GM18870 (cell line): ENCODE data around the gene TYW5.

Experiments used
- ATAC-seq: cut with Tn5 transposase; IDR thresholded peaks from one replicate; pipeline ENCODE4 v1.9.1; 2021; ENCODE audit warnings: moderate library complexity; ENCODE audit not compliant: unreplicated experiment

The TYW5 gene

DNA sequence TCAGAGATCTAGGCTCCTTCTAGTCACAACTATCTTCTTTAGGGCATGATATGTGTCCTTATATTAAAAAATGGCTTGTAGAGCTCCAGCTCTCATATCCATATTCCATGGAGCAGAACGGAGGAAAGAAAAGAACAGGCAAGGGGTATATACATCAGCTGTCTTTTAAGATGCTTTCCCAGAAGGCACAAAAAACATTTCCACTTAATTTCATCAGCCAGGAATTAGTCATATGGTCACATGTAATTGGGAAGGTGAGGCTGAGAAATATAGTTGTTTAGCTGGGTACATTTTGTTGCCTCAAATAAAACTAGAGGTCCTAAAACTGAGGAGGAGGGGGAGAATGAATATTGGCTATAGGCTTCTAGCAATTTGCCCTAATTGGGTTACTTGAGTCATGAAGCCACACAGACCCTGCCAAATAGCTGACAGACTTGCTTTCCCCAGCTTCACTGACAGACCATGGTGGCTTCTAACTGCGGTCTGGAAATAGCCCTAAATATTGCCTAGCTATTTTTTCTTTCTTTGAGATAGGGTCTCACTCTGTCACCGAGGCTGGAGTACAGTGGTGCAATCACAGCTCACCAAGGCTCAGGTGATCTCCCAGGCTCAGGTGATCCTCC is 20.1 kb upstream of the TYW5 start:
- no peak for ATAC-seq

DNA sequence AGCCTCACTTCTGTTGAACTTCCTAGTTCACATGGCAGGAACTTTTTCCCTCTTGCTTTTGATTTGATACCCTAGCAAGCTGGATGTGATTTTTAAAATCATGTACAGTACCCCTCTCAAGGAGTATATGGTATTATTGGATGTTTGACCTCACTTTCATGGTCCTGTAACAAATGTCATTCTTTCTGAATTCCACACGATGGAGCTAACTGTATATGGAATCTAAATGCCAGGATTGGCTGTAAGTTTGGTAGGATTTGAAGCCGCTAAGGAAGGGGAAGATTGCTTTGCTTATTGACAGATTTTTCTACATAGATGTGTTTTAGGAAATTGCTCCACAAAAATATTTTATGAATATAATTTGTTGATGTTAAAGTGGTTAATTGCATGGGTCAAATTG is 18.4 kb upstream of the TYW5 start:
- no peak for ATAC-seq

DNA sequence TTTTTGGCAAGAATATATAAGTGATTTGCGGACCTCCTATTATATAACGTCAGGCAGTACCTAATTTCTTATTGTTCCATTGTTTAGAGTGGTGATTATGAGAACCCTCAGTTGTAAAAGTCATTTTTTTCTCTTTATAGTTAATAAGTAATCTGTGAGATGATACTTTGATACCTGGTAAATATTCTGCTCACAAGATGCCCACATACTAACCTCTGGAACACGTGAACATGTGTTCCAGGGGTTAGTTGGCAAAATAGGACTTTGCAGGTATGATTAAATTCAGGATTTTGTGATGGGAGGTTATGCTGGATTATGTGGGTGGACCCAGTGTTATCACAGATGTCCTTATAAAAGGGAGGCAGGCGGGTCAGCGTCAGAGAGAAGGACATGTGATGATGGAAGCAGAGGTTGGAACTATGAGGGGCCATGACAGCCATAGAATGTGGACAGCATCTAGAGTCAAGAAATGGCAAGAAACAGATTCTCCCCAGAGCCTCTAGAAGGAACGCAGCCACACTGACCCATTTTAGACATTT is 16.9 kb upstream of the TYW5 start:
- ATAC-seq, result no peak

DNA sequence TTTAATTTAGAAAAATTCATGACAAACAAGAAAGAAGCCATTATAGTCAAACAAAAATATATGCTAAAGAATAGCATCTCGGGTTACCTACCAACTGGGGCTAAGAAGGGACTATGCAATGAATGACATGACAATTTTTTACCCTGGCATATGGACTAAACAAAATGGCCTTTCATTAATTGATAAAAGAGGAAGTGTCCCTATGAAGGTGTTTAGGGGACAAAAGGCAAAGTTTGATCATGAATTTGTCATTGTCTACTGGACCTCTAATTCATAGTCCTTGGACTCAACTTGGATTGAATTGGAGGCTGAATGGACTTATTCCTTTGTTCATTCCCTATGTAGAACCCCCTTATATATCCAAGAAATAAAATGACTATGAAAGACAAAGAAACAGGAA is 12.8 kb upstream of the TYW5 start:
- ATAC-seq, result no peak

DNA sequence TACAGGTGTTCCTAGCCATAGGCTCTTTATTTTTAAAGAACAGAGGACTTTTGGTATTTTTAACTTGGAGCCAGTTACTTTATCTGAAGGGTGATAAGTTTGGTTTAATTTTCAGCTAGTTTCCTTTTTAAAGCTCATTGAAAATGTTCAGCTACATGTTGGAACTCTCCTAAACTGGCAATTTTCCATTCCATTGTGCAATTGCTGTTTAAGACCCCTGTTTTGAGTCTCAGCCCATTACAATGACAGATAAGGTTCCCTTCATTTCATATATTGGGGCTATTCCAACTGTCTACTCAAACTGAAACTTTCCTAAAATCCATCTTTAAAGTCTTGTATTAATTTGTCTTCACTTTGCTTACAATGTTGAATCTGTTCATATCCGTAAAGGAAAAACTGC is 11.7 kb upstream of the TYW5 start:
- ATAC-seq, result no peak

DNA sequence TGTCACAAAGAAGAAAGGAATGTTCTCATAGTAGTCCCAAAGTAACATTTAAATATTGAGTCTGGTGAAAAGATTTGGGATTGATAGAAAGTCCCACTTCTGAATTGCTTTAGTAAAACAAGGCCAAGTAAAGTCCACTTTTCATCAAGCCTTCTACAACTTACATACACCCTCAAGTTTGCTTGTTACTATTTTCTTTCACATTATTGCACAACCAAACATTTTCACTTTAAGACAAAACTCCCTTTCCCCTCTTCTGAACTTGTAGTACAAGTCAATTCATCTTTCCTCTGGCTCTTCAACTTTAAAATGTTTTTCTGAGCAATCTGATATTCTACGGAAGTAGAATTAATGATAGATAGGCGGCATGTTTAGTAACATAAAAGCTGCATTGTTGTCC is 11.1 kb upstream of the TYW5 start:
- no peak for ATAC-seq

DNA sequence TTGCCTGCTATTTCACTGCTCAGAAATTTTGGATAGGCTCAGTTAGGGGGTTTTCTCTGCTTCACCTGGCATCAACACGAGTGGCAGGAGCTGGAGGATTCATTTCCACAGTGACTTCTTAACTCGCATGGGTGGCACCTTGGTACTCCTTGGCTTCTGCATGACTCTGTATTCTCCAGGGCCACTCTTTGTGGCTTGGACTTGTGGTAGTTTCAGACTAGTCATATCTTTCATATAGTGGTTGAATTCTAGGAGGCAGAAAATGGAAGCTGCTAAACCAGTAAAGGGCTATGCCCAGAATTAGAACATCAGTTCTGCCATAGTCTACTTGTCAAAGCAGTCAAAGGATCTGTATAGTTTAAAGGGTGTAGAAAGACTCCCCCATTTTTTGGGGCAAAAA is 6.9 kb upstream of the TYW5 start:
- ATAC-seq, result peak; percentile 49

DNA sequence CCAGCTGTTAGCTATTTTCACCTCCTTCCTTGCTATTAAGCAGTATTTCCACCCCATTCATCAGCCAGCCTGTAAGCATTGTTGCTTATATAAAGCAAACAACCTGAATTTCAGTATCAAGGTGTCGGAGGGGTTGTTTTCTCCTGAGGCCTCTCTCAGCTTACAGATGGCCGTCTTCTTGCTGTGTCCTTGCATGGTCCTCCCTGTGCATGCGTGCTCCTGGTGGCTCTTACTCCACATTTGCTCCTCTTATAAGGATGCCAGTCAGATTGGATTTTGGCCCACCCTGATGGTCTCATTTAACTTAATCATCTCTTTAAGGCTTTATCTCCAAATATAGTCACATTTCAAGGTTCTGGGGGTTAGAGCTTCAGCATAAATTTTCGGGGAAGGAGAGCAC is 2.7 kb upstream of the TYW5 start:
- ATAC-seq, result no peak

DNA sequence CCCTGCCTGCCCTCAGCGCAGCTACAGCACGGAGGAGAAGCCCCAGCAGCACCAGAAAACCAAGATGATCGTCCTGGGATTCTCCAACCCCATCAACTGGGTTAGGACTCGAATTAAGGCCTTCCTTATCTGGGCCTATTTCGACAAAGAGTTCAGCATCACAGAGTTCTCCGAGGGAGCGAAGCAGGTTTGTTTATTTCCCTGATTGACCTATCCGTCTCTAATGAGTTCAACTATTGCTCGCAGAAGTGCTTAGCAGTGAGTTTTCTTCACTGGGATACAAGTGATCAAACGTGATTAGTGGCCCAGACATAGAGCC is 730 bp upstream of the TYW5 start:
- peak; percentile 0 for ATAC-seq

DNA sequence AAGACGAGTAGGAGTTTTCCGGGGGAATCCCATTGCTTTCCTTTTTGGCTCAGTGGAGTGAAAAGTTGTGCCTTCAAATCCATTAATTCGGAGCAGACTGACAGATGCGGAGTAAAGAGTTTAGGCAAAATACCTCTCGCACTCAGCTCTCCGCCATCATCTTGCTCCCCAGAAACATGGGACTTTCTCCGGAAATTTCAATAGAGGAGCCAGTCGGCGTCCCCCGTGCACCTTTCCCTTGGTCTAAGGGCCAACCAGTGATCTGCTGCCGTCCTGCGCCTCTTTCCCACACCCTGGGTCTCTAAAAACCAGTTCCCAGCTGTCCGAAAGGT is 318 bp downstream of the TYW5 start:
- ATAC-seq, result peak; percentile 25

DNA sequence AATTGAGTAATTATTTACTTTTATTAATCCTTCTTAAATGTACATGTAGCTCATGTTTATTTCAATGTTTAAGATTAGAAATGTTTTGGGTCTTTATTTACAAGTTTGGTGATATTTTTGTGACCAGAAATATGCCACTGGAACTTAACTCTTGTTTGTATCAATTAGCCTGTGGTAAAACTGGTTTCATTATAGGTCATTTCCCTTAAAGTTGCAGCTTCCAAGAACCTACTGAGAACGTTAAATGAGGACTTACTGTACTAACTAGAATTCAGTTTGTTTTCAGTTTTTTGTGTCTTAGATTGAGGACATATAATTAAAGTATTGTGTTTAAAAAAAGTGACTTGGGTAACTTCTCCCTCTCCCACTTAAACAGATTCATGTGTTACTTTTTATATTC is 4.3 kb downstream of the TYW5 start:
- ATAC-seq, result no peak

DNA sequence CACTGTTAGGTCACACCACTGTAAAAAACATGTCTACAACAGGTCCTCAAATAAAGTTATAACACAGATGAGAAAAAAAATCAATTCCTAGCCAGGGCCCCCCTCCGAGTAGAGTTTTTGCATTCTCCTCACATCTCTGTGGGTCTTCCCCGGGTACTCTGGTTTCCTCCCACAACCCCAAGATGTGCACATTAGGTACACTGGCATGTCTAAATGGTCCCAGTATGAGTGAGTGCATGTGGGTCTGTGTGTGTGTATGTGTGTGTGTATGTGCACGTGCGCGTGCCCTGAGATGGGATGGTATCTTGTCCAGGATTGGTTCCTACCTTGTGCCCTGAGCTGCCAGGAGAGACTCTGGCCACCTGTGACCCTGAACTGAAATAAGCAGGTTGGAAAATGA is 4.9 kb downstream of the TYW5 start:
- ATAC-seq, result no peak

DNA sequence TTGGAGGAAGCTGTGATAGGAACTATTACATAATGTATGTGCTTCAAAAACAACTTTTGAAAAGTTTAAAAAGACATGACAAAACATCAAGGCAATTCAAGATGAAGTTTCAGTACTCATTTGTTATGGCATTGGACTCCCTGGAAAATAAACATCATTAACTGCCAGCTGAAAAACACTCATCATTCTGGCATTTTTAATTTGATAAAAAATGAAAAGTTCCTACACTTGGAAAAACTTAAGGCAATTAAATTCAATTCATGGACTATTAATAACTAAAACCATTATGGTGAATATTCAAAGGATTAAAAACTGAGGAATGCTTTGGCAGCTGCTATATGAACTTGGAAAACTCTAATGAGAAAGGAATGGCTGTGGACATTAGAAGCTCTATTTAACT is 8.5 kb downstream of the TYW5 start:
- ATAC-seq, result no peak

DNA sequence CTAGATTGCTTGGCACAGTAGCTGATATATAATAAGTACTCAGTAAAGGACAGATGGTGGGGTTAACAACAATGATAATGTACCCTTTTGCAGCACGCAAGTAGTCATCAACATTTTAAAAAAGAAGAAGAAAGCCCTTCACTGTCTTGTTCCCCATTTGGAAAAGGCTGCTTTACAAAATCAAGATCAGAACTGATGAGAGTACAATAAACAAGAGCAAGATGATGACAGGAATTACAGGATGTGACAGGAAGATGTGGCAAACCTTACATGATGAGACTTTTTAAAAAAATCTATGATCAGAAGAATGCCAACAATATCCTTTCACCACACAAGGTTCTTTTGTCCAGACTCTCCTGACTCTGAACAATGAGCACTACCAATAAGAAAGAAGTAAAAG is 9.1 kb downstream of the TYW5 start:
- no peak for ATAC-seq

DNA sequence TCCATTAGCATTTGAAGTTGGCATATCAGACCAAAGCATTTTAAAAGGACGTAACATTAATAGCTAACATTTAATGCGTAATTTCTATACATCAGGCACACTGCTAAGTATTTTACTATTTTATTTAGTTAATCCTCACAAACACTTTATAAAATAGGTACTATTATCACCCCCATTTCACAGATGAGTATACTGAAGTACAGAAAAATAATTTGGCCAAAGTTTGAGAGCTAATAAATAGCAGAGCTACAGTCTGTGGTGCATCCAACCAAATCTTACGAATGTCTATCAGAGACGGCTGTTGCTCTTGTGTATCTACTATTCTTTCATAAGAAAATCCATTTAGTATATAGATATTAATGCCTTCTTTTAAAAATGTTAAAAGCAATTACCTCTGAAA is 11.9 kb downstream of the TYW5 start:
- ATAC-seq, result no peak

DNA sequence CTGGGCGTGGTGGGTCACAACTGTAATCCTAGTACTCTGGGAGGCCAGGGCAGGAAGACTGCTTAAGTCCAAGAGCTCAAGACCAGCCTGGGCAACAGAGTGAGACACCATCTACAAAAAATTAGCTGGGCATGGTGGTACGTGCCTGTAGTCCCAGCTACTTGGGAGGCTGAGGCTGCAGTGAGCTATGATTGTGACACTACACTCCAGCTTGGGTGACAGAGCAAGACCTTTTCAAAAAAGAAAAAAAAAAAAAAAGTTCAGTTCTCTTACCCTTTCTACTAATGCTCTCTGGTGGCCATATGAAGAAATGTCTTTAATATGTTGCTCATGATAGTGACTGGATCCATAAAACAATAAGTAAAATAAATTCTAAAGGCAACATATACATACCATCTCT is 14.9 kb downstream of the TYW5 start:
- peak; percentile 58 for ATAC-seq

DNA sequence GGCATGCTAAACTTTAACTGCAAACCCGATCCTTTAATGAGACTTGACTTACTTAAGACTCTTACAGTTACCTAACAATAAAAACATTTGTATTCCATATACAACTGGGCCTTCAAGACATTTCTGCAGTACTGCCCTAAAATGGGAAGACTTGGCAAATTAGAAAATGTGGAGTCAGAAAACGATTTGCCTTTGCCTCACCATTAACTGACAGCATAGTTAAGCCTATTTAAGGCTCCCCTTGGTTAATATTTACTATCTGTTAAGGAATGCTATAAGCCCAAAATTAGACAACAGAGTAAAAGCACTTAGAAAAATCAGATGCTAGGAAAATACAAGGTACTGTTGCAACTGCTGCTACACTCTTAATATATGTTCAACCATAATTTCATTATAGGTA is 18.7 kb downstream of the TYW5 start:
- ATAC-seq, result no peak

DNA sequence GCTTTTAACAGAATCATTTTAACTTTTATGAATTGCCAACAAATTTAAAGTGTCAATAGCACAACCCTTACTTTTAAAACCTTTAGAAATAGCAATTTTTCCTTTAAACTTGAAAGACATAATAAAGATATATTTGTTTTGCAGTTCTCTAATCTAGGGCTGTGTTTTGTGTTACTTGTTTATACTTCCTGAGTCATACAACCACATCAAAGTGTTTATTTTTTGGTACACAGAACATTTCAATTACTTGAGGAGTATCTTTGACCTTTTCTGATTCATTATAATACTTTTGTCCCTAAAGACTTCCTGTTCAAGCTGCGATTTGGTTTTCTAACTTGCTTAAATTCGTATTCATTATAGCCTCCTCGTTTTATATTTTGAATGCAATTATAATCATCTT is 21.8 kb downstream of the TYW5 start:
- no peak for ATAC-seq

DNA sequence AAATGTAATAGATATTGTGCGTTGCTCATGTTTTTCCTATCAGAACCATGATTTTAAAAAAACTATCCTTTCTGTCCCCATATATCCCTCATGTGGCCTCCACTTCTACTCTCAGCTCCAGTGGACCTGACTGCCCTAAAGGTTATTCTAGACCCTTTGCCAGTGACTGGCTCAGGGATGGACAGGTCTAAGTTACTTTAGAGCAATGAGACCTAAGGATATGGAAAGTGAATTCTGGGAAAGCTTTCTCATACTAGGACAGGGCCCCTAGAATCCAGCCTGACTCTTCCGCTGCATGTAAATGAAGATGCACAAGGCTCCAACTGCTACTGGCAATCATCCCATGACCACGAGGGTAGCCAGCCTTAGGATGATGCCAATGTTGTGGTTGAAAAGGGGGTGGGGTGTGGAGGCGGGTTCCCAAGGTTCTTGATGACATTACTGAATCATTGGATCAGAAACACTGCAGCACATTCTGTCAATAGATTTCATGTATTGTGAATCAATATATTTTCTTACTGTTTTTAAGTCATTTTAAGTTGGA is 22.9 kb downstream of the TYW5 start:
- no peak for ATAC-seq

DNA sequence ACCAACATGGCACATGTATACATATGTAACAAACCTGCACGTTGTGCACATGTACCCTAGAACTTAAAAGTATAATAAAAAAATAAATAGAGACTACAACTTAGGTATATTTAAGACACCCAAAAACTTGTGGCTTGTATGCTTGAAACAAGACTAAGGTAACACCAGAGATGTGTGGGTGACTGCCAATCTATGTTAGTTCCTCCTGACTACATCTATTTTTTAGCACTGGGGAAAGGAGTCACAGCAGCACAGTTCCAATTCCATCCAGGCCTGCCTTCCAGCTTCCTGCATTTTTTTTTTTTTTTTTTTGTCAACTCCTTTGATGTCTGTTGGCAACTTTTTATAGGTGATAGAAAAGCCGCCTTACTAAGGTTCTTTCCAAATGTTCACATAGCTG is 26.0 kb downstream of the TYW5 start:
- no peak for ATAC-seq

DNA sequence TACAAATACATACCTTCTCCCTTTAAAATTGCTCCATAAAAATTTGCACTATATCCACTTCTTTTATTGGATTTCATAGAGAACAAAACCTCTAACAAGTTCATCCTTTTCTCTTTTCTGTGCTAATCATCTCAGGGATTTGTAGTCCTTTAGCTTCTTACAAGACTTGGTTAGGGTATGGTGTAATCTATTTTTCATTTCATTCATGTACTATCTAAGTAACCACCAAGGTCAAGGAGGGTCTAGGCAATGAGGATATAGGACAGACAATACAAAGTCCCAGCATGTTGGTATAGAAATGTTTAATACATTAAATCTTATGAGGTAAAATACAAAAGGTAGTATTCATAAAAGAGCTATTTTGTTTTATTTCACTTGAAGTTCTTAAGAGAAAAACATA is 26.7 kb downstream of the TYW5 start:
- ATAC-seq, result no peak

DNA sequence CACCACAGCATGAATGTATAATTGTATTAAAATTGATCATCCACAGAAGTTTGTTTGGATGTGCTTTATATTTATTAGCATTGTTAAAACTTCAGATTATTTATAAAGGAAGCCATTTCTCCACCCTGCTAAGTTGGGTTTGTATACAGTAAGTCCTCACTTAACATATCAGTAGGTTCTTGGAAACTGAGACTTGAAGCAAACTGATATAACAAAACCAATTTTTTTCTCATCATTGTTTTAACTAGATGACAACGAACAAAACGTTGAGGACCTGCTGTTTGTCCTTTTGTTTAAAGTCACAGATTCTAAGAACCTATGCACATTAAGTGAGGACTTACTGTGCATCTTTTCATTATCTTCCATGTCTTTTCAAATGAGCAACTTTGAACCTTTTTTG is 27.1 kb downstream of the TYW5 start:
- ATAC-seq, result no peak

DNA sequence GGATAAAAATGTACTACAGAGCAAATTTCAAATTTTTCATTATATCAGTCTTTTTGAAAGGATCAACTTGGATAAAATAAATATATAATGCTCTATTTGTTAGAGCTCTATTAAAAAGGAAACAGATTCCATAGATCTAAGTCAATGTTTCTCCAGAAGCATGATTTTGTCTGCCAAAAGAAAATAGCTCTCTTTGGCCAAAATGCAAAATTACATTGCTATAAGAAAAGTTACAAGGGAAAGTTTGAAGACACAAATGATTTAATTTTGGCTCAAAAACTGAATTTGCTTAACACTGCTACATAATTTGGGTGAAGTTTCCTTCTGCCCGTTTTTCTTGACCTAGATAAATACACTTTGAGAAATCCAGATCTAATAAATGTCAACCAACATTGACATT is 28.5 kb downstream of the TYW5 start:
- ATAC-seq, result no peak

DNA sequence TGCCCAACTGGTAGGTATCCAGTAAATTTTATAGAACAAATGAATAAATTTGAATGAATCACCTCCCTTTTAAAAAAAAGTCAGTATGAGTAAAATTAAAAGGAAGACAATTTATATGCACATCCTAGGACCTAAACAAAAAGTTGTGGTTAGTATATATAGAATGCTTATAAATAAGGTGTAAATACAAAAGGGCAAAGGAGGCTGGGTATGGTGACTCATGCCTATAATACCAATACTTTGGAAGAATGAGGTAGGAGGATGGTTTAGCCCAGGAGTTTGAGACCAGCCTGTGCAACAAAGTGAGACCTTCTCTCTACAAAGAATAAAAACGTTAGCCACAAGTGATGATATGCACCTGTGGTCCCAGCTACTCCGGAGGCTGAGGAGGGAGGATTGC is 31.4 kb downstream of the TYW5 start:
- ATAC-seq, result no peak
